Stimulated activated CD8-positive, alpha-beta memory T cell treated with anti-CD3 and anti-CD28 coated beads, Interleukin-7, amount 100 ng/mL, for 4 hours (primary cell): ENCODE data around the gene PLPPR3.
A peak's percentile ranks its signal among the peaks of the same experiment; 100 is the strongest.

Source experiments
- DNase-seq, 2 donors: peaks; one replicate each; pipeline ENCODE4 v3.0.0-alpha.2; 2020; ENCODE audit warnings: low read depth in 2 of 2

Gene PLPPR3, protein sequence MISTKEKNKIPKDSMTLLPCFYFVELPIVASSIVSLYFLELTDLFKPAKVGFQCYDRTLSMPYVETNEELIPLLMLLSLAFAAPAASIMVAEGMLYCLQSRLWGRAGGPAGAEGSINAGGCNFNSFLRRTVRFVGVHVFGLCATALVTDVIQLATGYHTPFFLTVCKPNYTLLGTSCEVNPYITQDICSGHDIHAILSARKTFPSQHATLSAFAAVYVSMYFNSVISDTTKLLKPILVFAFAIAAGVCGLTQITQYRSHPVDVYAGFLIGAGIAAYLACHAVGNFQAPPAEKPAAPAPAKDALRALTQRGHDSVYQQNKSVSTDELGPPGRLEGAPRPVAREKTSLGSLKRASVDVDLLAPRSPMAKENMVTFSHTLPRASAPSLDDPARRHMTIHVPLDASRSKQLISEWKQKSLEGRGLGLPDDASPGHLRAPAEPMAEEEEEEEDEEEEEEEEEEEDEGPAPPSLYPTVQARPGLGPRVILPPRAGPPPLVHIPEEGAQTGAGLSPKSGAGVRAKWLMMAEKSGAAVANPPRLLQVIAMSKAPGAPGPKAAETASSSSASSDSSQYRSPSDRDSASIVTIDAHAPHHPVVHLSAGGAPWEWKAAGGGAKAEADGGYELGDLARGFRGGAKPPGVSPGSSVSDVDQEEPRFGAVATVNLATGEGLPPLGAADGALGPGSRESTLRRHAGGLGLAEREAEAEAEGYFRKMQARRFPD

DNA sequence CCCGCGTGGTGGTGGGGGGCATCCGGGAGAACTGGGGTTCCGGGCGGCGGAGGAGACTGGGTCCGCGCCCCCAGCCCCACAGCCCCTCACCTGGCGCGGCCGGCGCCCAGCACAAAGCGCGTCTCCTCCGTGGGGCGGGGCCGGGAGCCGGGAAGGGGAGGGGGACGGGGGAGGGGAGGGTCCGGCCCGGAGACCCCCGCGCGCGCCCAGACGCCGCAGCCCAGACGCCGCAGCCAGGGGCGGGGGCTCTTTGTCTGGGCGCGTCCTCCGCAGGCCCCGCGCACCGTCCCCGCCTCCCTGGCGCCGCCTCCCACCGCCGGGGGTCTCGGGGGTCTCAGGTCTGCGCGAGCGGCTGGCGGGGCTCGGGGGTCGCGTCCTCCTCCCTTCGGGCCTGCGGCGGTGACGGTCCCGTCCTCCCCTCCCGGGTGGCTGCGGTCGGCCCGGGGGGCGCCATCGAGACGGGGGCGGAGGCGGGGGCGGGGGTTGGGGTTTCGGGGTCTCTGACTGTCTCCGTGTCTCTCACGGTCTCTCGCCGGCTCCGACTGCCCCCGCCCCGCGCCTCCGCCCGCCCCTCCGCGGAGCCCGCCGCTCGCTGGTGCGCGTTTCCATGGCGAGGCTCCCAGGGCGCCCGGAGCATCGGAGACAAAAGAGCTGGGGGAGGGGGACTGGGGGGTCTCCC is at the start of gene PLPPR3:
Gene PLPPR3 (minus strand): TSS at position 131 of the 679 bp plus-strand sequence. CDS start 396 bp downstream, outside the sequence.
- DNase-seq = no peak

DNA sequence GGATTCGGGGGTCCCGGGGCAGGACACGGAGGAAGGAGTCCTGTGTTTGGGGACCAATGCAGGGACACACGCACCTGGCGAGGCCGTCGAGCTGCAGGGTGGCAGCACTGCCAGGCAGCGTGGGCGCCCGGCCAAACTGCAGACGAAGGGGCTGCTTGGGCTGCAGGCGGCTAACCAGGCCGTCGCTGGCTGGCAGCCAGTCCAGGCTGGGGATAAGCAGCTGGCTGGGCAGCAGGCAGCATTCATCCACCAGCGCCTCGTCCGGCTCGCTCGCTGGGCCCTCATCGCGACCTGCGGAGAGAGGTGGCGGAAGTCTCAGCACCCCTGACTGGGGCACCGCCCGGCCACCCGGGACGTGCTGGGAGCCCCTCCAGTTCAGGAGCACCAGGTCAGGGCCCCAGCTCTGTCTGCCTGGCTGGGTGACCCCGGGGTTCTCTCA is 49.2 kb upstream of the PLPPR3 start:
- no peak for DNase-seq

DNA sequence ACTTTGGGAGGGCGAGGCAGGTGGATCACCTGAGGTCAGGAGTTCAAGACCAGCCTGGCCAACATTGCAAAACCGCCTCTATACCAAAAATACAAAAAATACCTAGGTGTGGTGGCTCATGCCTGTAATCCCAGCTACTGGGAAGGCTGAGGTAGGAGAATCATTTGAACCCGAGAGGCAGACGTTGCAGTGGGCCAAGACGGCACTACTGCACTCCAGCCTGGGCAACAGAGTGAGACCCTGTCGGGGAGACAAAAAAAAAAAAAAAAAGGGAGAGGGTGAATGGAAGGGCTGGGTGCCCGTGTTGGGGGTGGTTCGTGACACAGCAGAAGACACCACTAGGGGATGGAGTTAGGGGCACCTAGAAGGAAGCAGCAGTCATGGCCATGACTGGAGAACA is 48.6 kb upstream of the PLPPR3 start:
- no peak for DNase-seq

DNA sequence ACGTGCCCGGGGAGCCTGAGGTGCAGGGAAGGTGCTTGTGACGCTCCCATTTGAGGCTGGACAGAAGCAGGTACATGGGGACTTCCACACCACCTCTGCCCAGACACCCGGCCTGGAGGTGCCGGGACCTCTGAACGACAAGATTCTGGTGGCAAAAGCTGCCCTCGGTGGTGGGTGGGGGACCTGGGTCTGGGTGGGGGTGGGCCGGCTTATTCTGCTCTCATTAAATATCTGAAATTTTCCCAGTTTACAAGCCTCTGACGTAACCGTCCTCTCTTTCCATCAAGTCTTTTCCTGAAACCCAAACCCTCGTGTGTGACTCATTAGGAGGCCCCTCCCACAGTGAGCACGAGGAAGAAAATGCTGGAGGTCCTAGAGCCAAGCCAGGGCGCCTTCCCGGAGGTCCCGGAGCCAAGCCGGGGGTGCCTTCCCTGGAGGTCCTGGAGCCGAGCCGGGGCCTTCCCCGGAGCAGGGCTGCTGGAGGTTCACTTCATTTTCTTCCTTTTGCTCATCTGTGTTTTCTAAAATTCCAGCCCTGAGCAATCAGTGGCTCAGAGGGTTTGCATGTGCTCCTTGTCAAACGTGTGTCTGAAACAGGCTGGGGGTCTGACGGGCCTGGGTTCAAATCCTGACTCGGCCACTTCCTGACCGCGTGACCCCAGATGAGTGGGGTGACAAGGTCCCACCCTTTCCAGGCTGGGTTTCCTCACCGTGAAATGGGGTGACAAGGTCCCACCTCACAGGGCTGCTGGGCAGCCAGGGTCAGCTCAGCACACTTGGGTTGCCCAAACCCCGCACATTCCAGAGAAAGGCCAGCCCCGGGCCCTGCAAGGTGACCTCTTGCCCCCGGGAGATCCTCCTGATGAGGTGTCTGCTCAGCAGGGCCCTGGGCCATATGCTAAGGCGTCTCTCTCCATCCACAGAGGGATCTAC is 47.8 kb upstream of the PLPPR3 start:
- DNase-seq = no peak

DNA sequence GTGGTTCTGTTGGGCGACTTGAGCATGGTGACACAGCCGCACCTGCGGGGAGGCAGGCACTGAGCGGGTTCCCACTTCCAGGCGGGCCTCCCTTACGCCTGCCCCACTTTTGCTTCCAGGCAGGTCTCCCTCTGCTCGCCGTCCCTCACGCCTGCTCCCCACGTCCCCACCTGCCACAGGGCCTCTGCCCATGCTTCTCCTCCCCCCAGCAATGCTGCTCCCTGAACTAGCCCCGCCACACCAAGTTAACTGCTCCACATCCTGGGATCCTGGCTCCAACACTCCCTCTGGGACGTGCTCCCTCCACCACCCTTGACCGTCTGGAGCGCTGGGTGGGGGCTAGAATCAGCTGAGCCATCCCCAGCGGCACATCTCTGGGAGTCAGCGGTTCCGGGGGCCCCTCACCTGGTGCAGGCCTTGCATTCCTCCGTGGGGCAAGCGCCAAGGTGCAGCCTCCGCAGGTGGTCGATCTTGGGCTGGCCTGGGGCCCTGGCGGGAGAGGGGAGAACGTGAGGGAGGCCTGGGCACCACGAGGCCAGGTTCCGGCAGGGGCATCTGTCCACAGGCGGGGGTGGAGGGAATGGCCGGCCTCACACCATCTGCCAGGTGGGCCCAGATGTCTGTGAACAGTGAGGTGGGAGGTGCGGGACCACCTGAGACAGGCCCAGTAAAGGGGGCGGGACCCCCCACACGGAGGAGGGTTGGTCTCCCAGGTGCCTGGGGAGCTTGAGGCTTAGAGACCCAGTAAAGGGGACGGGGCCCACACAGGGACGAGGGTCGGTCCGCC is 46.9 kb upstream of the PLPPR3 start:
- DNase-seq = no peak

DNA sequence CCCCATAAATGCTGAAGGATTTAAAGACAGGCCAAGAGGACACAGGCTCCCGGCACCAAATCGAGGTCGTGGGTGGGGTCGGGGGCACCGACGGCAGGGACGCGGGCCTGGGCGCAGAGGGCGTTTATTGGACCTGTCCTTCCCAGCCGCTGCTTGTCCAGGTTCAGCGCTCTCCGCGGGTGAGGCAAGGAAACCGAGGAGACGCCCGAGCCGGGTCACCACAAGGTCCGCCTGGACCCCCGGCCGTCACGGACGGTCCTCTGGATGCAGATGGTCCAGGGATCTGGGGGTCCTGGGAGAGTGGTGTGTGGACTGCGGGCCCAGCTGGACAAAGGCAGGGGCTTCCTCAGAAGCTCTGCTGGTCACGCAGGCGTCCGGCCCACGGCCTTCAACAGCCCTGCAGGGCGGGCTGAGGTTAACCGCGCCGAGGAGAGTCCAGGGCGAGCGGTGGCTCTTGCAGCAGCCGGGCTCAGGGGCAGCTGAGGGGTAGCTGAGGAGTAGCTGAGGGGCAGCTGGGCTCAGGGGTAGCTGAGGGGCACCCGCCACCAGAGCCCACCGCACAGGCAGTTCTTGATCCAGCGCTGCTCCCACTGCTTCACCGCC is 46.2 kb upstream of the PLPPR3 start:
- DNase-seq = no peak

DNA sequence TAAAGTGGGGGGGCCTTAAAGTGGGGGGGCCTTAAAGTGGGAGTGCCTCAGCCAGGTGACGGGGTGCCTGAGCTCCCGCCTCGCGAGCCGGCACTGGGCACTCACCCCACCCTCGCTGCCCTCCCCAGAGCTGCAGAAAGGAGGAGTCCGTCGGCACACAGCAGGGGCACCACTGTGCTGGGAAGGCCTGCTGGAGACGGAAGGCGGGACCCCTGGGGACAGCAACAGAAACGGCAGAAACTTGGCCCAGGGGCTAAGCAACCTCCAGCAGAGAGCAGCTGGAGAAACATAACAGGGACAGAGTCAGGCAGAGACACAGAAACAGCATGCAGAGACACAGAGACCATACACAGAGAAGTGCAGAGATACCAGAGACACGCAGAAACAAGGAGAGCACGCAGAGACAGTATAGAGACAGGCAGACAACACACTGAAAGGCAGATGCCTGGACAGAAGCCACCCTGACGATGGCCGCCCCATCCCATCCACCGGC is 45.6 kb upstream of the PLPPR3 start:
- no peak for DNase-seq

DNA sequence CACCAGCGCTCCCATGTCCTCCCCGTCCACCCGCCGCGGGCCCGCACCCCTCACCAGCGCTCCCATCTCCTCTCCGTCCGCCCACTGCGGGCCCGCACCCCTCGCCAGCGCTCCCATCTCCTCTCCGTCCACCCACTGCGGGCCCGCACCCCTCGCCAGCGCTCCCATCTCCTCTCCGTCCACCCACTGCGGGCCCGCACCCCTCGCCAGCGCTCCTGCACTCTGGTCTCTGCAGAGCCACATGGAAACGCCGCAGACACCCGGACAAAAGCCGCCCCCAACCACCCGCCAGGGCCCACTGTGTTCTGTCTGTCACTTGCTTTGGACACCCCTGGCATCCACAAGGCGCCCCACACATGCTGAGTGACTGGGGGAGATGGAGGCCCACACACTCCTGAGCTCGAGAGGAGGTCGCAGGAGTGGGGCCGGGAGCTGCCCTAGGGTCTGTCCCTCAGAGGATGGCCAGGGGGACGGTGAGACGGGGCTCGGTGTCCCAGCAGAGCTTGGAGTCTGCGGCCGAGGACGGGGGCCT is 45.1 kb upstream of the PLPPR3 start:
- no peak for DNase-seq

DNA sequence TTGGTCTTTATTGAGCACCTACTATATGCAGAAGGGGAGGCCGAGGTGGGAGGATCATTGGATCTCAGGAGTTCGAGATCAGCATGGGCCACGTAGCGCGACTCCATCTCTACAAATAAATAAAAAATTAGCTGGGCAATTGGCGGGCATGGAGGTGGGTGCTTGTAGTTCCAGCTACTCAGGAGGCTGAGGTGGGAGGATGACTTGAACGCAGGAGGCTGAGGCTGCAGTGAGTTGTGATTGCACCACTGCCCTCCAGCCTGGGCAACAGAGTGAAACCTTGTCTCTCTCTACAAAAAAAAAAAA is 41.5 kb upstream of the PLPPR3 start:
- no peak for DNase-seq

DNA sequence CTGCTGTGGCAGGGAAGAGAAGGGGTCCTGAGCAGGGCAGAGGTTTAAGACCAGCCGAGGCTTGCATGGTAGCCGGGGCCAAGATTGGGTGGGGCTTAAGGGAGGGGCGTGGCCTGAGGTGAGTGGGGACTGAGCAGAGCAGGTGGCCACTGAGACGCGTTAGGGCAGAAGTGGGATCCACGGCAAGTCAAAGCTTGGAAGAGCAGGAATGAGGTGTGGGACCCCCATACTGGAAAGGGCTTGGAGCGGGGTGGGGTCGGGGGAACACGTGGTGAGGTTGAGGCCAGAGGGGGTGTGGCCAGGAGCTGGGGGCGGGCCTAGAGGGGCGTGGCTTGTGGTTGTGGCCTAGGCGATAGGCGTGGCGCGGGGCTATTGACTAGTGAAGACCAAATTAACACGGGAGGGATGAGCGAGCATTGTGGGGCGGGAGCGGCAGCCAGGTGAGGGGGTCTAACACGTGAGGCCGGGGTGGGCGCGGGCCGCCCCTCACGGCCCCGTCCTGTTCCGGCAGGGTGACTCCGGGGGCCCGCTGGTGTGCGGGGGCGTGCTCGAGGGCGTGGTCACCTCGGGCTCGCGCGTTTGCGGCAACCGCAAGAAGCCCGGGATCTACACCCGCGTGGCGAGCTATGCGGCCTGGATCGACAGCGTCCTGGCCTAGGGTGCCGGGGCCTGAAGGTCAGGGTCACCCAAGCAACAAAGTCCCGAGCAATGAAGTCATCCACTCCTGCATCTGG is 41.0 kb upstream of the PLPPR3 start:
- DNase-seq = peak; percentile 61 to 64

DNA sequence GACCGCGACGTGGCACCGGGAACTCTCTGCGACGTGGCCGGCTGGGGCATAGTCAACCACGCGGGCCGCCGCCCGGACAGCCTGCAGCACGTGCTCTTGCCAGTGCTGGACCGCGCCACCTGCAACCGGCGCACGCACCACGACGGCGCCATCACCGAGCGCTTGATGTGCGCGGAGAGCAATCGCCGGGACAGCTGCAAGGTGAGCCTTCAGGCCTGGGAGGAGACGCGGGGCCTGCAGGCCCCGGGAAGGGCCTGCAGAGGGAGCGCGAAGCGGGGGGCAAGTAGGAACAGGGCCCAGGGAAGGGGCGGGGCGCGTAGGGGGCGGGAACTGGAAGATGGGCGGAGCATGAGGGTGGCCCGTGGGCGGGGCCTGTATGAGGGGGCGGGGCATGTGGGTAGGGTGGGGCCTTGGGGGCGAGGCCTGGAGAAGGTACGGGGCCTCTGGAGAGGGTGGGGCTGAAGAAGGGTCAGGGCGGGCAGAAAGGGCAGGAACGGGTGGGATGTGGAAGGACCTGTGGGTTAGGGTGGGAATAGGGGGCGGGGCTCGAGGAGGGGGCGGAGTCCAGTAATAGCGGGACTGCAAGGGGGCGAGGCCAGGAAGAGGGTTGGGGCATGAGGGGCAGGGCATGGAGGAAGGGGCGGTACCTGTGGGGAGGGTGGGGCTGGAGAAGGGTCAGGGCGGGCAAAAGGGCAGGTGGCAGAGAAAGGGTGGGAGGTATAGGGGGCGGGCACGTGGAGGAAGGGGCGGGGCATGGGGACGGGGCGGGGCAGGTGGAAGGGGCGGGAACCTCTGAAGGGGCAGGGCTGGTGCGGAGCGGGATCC is 40.2 kb upstream of the PLPPR3 start:
- peak; percentile 37 to 51 for DNase-seq

DNA sequence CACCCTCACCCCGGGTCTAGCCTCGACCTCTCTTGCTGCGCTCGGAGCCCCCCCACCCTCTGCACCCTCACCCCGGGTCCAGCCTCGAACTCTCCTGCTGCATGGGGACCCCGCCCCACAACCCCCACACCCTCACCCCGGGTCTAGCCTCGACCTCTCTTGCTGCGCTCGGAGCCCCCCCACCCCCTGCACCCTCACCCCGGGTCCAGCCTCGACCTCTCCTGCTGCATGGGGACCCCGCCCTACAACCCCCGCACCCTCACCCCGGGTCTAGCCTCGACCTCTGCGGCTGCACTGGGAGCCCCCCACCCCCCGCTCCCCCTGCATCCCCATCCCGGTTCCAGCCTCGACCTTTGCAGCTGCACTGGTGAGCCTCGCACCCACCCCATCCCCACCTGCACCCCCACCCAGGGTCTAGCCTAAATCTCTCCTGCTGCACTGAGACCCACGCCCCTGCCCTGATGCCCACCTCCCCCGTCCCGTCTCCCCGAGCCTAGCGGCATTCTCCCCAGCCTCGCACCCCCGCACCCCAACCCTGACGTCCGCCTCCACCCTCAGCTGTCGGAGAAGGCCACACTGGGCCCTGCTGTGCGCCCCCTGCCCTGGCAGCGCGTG is 39.5 kb upstream of the PLPPR3 start:
- DNase-seq = no peak

DNA sequence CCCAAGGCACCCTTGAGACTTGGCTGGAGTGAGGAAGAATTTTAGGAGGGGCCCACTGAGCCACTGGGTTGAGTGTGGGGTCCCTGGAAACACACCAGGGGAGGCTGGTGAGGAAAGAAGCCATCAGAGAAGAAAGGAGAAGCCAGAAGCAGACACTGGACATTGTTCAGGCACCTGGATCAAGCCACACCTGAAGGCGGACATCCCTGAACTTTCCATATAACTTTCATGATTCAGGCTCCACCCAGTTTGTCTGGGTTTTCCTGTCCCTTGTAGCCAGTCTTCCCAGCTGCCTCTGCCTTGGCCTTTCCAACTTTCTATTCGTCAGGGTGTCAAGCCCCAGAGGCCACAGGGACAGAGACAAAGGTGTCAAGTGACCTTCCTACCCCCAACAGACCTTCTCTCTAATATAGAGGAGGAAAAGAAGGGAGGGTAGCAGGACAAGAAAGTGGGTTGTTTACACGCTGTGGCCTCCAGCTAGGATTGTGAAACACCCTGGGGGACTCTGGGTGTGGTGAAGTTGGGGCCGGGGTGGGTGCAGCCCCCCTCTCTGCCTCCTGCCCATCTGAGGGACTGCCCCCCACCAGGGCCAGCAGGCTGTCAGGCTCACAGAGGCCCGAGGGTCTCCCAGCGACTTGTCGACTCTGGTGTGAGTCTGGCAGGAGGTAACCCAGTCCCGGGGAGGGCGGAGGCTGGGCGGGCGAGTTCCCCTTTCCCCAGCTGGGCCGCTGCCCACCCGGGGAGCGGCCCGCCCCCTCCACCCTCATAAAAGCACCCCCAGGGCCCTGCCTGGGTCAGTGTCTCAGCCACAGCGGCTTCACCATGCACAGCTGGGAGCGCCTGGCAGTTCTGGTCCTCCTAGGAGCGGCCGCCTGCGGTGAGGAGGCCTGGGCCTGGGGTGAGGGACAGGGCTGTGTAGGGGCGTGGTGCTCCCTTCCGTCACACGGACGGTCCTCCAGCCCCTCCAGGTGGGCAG is 37.4 kb upstream of the PLPPR3 start, which contains the start of gene CFD:
Gene CFD (plus strand): TSS at position 797 of the 976 bp plus-strand sequence. CDS start 26 bp downstream, at position 823.
- DNase-seq = no peak

DNA sequence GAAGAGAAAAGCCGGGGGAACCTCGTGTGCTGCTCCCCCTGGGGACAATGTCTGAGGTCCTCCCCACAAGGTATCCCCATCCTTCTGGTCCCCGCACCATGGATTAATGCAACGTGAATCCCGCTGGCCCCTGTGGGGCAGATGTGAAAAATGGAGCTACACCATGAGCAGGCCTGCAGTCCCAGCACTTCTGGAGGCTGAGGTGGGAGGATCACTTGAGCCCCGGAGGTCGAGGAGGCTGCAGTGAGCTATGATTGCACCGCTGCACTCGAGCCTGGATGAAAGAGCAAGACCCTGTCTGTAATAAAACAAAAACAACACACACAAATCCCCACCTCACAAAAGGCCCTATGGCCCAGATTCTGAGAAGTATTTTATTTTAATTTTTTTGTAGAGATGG is 36.5 kb upstream of the PLPPR3 start:
- DNase-seq = no peak

DNA sequence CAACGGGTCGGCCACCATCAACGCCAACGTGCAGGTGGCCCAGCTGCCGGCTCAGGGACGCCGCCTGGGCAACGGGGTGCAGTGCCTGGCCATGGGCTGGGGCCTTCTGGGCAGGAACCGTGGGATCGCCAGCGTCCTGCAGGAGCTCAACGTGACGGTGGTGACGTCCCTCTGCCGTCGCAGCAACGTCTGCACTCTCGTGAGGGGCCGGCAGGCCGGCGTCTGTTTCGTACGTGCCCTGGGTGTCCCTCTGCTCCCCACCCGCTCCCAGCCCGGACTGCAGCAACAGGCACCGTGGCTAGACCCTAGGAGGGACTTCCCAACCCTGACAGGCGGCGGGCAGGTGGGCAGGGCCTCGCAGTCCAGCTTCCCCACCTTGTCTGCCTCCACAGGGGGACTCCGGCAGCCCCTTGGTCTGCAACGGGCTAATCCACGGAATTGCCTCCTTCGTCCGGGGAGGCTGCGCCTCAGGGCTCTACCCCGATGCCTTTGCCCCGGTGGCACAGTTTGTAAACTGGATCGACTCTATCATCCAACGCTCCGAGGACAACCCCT is 33.9 kb upstream of the PLPPR3 start:
- no peak for DNase-seq

DNA sequence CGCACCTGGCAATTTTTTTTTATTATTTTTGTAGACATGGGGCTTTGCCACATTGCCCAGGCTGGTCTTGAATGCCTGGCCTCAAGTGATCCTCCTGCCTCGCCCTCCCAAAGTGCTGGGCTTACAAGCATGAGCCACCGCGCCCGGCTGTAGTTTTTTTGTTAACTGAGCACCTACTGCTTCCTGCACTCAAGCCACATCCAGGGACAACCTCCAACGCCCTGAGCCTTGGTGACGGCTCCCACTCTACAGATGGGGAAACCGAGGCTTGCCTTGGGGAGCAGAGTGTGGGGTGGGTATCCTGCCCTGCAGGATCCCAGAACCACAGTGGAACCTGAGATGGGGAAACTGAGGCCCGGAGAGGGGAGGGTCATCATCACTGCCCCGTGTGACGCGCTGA is 33.4 kb upstream of the PLPPR3 start:
- DNase-seq = no peak
